Measurements from ENCODE around the gene GALNT17. TPM values are rescaled to one million over a fixed set of nuclear protein-coding genes. Genes with fewer than 3 reads are reported as not detected.
"Not testable (repeated sequence)": the region's sequence is repeated elsewhere in the genome, so short reads cannot be mapped to it uniquely, and the experiment has no call there.

The GALNT17 gene
- total RNA-seq, 1 donor from 2014 or later, result 1.7 TPM

GRCh38 chr7:71235253-71235652 is 103.3 kb downstream of the GALNT17 start:
- DNase-seq (ENCODE audit: low spot score), result no peak

GRCh38 chr7:71236230-71237105 is 104.5 kb downstream of the GALNT17 start:
- DNase-seq (ENCODE audit: low spot score), result no peak

- DNase-seq (ENCODE audit: low spot score), result no peak
Measured at GRCh38 chr7:71237945-71238344, 106.0 kb downstream of the GALNT17 start.

GRCh38 chr7:71238581-71239295 is 106.8 kb downstream of the GALNT17 start:
- DNase-seq (ENCODE audit: low spot score), result no peak

GRCh38 chr7:71239586-71240268 is 107.8 kb downstream of the GALNT17 start:
- DNase-seq (ENCODE audit: low spot score), result no peak

- no peak for DNase-seq (ENCODE audit: low spot score)
Measured at GRCh38 chr7:71243736-71244410, 111.9 kb downstream of the GALNT17 start.

- no peak for DNase-seq (ENCODE audit: low spot score)
Measured at GRCh38 chr7:71245038-71245437, 113.1 kb downstream of the GALNT17 start.

GRCh38 chr7:71251706-71252105 is 119.8 kb downstream of the GALNT17 start:
- no peak for DNase-seq (ENCODE audit: low spot score)

- DNase-seq (ENCODE audit: low spot score), result no peak
Measured at GRCh38 chr7:71254751-71255150, 122.8 kb downstream of the GALNT17 start.

GRCh38 chr7:71255537-71256178 is 123.7 kb downstream of the GALNT17 start:
- no peak for DNase-seq (ENCODE audit: low spot score)

- no peak for DNase-seq (ENCODE audit: low spot score)
Measured at GRCh38 chr7:71261066-71261465, 129.1 kb downstream of the GALNT17 start.

- DNase-seq (ENCODE audit: low spot score), result not testable (repeated sequence)
Measured at GRCh38 chr7:71262834-71263233, 130.9 kb downstream of the GALNT17 start.

- DNase-seq (ENCODE audit: low spot score), result no peak
Measured at GRCh38 chr7:71264005-71264404, 132.1 kb downstream of the GALNT17 start.

GRCh38 chr7:71266912-71267311 is 135.0 kb downstream of the GALNT17 start:
- no peak for DNase-seq (ENCODE audit: low spot score)

- DNase-seq (ENCODE audit: low spot score), result no peak
Measured at GRCh38 chr7:71267734-71268469, 136.0 kb downstream of the GALNT17 start.

- no peak for DNase-seq (ENCODE audit: low spot score)
Measured at GRCh38 chr7:71270558-71270957, 138.6 kb downstream of the GALNT17 start.

- no peak for DNase-seq (ENCODE audit: low spot score)
Measured at GRCh38 chr7:71271203-71271602, 139.3 kb downstream of the GALNT17 start.

- no peak for DNase-seq (ENCODE audit: low spot score)
Measured at GRCh38 chr7:71272509-71273490, 140.9 kb downstream of the GALNT17 start.

GRCh38 chr7:71278257-71278656 is 146.3 kb downstream of the GALNT17 start:
- no peak for DNase-seq (ENCODE audit: low spot score)
